Measurements from ENCODE around the gene MICB.

Gene MICB

DNA sequence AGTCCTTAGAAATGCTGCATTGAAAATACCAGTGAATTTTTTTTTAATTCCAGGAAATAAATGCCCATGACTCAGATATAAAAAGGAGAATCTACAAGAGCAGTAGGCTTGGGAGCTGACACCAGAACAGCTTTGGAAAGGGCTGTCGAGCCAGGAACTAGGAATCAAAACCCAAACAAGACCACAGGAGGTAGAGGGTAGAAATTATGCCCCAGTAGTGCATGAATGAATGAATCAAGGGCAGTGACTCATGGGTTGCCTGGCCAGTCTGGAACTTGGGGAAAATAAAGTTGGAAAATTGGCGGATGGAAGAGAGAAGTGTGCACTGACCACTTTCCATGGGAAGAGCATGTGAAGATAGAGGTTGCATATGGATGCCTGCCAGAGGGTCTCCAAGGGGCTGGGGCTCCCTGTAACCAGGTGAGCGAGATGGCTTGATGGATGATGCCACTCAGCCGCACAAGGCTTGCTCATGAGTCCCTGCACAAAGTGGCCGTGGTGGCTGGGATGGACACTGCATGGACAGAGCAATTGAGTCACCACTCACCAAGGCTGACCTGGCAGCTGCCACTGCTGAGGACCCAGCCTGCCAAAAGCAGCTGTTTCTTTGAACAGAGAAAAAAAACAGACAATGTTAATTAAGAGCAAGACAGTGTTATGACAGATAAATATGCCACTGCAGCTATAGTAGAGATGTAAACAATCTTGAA lies 15.7 kb downstream of the MICB start:
- DNase-seq, result no peak

DNA sequence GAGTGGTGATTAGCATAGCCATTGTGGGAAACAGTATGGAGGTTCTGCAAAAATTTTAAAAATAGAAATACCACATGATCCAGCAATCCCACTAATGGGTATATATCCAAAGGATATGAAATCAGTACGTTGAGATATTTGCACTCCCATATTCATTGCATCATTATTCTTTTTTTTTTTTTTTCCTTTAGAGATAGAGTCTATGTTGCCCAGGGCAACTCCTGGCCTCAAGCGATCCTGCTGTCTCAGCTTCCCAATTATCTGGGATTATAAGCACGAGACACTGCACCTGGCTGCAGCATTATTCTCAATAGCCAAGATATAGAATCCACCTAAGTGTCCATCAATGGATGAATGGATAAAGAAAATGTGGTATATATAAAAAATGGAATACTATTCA lies 23.9 kb downstream of the MICB start:
- no peak for DNase-seq

DNA sequence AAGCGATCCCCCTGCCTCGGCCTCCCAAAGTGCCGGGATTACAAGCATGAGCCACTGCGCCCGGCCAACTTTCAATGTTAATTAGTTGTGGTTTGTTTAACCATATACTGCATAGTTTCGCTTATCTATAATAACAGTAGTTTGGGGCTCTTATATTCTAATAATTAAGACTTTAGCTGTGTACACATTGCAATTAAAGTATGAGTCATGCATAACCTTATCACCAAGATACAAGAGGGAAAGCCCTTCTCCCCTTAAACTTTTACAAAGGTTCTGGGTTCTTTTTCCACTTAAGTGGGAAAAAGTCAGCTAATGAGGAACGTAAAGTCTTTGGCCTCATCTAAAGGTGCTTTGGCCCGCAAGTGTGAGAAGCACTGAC lies 27.6 kb downstream of the MICB start:
- no peak for DNase-seq

DNA sequence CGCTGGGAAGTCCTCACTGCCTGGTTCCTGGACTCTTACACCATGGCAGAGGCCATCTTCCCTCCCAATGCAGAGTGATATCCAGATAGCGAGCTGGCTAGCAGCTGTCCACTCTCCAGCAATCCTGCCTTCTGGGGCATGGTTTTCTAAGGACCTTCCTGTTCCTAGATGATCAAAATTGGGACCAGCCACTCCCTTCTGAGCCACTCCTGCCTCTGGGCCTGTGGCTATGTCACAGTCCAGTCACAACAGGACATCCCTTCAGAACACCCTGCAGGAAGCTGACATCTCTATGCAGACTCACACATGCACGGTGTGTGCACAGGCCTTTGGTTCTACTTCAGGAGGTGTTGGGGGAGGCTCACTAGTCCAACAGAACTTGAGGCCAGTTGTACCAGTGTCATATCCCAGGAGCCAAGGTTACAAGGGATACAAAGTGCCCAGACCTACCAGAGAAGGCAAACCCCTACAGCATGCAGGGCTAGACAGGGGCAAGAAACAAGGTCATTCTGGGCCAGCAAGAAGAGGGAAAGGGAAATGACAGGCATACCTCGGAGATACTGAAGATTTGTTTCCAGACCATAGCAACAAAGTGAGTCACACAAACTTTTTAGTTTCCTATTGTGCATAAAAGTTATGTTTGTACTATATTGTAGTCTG lies 28.1 kb downstream of the MICB start:
- no peak for DNase-seq

DNA sequence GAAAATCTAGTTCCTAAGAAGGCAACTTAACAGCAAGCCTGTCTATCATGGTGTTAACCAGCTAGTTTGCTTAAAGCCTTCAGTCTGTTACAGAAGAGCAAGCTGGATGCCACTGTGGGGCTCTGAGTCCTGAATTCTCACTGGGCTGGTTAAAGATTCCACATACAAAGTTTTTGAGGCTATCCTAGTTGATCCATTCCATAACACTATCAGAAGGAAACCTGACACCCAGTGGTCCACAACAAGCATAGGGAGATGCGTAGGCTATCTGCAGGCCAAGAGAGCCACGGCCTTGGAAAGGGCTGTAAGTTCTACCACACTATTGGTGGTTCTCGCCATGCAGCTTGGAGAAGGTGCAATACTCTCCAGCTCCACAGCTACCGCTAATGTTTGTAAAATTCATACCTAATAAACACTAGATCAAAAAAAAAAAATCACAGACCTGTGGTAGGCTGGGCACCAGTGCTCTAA lies 30.4 kb downstream of the MICB start:
- no peak for DNase-seq

DNA sequence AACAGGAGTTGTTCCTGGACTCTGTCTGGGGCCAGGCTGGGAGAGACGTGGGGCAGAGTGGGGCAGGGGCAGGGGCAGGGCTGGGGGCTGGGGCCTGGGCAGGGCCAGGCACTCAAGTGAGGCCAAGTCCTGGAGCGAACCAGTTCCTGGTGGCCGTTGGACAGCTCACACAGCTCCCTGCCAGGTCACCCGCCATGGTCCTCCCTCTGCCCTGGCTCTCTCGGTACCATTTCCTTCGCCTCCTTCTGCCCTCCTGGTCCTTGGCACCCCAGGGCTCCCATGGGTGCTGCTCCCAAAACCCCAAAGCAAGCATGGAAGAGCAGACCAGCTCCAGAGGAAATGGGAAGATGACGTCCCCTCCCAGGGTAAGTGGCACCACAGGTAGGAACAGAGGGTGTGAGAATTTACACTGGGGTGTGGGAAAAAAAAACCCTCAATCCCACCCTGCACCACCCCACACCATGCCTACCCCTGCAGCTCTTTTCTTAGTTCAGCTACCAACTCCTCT lies 30.9 kb downstream of the MICB start, which contains the start of gene MCCD1:
Gene MCCD1, plus strand, starts transcription at position 142 of the 508 bp plus-strand sequence. Its CDS starts 53 bp downstream, at position 195.
- no peak for DNase-seq

DNA sequence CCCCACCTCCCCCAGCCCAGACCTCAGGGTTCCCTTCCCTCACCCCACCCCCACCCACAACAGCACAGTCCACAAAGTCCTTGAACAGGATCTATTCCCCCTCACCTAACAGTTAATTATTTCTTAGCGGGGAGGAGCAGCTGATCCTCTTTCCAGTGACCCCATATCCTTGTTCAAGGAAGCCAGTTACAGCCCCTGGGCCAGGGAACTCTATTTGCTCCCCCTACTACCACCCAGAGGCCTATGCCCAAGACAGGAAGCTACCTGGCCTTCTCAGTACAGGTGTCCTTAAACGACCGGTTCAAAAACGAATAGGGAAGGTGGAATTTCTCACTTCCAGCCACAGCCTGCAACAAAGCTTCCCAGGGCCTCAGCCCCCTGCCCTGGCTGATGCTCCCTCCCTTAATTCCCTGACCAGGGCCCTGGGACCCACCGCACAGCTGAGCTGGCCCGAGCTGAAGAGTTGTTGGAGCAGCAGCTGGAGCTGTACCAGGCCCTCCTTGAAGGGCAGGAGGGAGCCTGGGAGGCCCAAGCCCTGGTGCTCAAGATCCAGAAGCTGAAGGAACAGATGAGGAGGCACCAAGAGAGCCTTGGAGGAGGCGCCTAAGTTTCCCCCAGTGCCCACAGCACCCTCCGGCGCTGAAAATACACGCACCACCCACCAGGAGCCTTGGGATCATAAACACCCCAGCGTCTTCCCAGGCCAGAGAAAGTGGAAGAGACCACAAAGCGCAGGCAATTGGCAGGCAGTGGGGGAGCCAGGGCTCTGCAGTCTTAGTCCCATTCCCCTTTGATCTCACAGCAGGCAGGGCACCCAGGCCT lies 31.6 kb downstream of the MICB start:
- no peak for DNase-seq

DNA sequence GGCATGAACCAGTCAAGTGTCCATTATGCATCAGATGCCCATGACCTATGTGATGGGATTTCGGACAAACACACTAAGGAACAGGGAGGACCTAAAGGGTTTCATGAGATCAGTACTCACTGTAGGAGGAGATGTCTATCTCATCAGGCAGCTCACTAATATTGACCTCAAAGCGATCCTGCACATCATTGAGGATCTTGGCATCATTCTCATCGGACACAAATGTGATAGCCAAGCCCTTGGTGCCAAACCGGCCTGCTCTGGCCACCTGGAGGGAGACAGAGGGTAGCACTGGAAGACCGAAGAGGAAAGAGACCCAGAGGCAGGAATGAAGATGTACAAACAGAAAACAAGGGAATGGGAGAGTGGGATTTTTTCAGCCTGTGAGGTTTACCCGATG lies 32.7 kb downstream of the MICB start:
- DNase-seq, result no peak

DNA sequence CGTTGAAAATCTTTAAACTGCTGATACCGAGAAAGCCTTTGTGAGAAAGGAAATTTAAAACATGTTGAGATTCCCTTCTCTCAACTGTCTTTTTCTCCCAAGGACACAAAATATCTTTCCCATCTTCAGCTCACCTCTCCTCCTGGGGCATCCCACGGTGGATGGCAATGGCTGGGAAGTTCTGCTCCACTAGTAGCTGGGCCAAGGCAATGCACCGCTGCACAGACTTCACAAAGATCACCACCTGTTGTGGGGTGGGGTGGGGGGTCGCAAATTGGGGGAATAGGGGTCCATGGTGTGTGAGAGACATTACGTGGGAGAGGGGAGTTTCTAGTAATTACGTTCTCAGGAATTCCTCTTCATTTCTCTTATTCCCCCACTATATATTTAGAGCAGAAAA lies 33.2 kb downstream of the MICB start:
- DNase-seq, result no peak

DNA sequence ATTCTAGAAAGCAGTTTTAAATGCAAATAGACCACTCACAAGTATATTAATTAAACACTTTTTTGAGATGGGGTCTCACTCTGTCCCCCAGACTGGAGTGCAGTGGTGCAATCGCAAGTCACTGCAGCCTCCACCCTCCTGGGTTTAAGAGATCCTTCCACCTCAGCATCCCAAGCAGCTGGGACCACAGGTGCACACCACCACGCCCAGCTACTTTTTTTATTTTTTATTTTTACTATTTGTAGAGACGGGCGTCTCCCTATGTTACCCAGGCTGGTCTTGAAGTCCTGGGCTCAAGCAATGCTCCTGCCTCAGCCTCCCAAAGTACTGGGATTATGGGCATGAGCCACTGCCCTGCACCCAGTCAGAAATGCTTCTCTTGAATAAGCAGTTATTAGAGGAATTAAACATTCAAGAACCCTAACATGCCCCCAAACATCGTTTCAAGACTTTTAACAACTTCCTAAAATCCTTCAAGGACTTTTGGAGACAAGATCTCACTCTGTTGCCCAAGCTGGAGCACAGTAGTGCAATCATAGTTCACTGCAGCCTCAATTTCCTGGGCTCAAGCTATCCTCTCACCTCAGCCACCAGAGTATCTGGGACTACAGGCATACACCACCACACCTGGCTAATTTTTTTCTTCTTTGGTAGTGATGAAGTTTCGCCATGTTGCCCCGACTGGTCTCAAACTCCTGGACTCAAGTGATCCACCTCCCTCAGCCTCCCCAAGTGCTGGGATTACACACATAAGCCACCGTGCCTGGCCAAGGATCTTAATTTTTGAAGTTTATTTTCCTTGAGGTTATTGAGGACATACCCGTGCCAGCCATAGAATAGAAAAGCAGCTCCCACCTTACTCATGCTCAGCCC lies 34.1 kb downstream of the MICB start:
- no peak for DNase-seq

DNA sequence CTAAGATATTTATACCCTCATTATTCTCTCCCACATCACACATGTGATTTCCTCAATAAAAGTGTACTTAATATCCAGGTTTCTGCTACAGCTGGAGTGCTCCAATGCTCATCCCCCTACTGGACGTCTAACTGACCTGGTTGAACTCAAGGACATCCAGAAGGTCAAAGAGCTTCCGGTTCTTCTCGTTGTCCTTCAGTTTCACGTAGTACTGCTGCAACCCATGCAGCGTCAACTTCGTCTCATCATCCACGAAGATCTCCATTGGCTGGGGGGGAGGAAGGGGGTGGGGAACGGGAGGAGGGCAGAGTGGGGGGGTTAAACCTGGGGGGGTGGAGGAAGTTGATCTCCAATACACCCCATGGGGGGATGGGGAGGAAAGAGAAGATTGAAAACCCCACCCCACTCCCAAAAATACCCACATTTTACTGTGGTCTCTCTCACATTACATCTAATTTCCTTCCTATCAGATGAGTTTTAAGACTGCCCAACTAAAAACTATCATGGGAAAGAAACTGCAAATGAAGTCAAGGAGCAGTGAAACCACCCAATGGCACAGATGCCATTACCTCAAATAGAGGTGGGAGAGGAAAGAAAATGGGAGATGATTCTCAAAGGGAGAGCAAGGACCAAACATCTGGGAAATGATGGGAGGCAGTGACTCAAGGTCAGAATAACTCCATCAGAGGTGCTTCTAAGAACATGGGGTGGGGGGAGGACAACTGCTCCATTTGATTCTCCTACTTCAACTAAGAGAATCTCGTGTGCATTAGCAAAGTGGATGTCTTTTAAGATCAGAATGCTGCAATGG lies 34.9 kb downstream of the MICB start:
- no peak for DNase-seq

DNA sequence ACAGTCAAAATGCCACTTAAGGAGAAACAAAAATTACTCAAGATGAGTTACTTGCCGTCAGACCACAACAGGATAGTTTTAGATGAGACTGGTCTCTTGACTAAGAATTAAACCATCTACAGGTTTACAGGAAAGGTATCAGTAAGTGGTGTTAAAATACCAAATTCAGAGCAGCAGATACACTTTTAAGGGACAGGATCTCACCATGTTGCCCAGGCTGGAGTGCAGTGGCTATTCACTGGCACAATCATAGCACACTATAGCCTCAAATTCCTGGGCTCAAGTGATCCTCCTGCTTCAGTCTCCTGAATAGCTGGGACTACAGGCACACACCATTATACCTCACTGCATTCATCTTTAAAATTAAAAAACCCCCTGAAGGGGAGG lies 35.5 kb downstream of the MICB start:
- DNase-seq, result no peak

DNA sequence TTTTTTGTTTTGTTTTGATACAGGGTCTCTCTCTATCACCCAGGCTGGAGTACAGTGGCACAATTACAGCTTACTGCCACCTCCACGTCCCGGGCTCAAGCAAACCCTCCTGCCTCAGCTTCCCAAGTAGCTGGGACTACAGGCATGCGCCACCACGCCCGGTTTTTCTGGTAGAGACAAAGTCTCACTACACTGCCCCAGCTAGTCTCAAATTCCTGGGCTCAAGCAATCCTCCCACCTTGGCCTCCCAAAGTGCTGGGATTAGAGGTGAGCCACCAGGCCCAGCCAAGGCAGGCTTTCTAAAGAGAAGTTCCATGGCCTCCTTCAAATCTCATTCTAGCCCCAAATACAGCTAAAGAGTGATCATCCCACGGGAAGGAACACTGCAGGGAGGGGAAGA lies 36.1 kb downstream of the MICB start:
- no peak for DNase-seq

DNA sequence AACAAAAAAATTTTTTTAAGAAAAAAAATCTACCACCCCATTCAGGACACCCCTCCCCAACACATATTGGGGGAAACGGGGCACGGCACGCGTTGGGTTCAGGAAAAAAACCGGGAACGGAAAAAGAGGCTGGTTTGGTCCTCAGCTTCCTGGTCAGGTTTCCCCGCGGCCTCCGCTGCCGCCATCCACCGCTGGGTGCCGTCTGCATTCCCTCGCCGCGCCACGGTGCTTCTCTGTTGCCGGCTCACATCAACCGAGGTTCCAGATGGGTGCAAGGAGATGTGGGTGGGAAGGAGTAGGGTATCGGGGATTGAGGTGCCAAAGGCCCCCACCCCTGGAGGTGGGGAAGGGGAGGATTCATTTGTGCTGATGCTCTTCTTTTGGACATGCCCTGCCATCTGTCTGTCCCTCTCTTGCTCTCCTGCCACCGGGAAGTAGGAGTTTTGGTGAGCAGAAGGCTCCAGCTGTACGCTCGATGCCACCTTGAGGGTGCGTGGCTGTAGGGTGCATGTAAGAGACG lies 36.6 kb downstream of the MICB start:
- no peak for DNase-seq

DNA sequence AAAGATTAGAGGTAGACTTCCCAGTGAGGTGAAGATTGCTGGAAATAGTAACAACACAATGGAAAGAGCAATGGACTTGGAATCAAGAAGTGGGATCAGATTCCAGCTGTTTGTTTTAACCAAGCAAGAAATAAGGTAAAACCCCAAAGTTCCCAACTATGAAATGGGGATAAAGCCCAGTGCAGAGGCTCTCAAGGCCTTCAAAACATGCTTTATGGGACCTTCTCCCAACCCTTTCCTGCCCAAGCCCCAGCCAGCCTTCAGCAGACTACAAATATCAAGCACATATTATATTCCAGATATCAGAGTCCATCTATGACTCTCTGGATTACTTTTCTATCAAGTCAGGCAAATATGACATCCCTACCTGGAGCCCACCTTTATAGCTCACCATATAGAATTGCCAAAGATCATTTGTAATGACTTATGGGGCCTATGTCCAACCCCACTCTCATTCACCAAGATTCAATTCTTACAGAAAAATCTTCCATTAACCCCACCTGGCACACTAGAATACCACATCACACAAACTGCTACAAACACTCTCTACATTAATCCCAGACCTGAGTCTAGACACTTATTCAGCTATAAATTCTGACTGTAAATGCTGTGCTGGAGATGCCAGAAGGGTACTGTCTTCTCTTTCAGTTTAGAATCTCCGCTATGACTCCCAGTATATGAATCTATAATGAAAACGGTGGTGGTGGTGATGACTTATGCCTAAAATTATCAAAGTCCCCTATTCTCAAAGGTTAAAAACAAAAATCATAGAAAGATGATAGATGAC lies 37.8 kb downstream of the MICB start:
- no peak for DNase-seq

DNA sequence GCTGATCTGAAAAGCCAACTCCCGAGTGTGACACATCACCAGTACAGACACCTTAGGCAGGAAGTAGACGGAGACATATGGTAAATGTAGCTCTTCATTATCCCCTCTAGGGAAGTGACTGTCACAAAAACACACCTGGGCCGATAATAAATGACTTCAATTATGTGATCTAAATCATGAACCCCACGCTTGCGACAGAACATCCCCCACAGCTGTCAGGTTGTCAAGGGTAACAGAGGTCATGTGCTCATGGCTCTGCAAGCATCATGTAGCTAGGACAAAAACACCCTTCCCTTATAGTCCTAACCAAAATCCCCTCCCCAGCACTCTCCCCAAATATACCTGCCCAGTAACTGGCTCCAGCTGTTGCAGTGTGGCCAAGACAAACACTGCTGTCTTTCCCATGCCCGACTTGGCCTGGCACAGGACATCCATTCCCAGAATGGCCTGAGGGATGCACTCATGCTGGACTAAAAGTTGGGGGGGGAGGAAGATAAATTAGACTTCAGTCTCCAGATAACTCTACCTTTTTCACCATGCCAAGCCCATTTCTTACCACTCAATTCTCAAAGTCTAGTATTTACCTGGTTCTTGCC lies 41.0 kb downstream of the MICB start:
- DNase-seq, result no peak

DNA sequence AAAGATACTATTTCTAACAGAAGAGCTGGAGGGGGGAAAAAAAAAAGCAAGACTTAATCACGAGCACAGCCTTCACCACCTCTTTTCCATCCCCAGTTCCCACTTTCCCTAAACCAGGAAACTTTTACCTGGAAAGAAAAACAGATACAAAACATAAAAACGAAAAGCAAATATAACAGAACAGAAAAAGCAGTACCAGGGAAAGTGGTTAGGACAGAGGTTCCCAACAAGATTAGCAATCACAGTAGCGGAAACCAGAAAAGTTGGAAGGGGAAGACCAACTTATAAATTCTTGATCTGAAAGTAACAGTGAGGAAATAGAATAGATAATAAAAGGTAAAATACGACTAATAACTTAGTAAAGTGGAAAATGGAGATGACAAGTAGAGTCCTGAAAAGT lies 42.7 kb downstream of the MICB start:
- no peak for DNase-seq

DNA sequence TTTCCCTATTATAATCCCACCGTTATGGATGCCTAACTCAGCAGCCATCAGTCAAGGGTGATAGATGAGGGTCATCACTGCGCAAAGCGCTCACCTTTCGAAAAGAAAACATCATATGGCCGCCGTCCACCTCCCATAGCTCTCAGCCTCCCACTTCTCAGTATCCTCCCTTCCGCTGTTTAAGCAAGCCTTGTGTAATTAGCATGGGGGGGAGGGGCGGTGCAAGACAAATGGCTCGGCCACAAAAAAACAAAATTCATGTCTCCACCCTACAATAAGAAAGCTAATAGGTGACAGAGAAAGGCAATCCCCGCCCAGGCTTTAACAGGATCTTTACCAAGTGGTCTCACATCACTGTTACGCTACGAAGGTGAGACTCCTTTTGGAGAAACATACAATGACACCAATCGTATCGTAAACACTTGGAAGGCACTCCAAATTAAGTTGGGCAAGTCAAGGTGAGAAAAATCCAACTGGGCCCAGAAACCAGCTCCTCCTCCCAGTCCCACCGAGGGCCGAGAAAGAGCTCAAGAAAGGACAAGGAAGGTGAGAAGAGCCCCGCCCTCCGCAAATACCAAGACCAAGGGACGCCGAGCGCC lies 43.2 kb downstream of the MICB start:
- no peak for DNase-seq

DNA sequence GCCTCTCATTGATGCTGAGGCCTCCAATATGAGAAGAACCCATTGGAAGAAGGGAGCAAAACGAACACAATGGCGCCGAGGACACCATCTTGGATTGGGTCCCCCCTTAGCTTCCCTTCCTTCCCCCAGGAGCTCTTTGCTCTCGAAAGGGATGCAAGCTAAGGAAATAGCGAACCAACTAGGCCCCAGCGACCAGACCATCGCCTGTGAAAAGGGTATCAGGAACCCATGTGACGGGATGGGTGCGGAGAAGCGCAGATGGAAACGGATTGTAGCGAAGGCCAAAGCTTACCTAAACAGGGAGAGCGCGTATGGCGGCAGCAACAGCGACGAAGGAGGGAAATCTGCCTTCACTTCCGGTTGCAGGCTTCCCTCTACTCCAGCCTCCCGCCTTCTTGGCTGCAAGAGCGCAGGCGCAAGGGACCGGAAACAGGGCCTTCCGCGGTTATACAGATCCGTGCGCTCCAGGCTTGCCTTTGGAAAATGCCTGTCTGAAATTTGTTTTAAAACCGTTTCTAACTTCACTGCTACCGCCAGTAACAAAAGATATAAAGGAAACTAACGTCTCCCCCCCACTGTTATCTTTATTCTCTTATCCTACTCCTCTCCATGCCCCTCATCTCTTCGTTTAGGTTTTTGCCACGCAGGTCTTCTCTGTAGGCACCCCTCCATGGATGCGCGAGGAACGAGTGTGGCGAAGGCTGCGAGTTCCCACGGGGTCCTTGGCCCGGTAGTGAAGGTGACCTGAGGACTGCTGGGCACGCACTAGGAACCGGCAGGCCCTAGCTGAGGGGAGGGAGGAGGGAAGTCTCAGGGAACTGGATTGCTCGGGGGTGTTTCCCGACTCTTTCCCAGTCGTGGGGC lies 43.9 kb downstream of the MICB start, which contains the start of gene DDX39B:
Gene DDX39B, minus strand, starts transcription at position 346 of the 864 bp plus-strand sequence. CDS start 1,471 bp downstream, outside the sequence.
- DNase-seq, result peak; percentile 90
